Smooth muscle cell (in vitro differentiated cells): ENCODE results near the gene MIPEP. TPM values are rescaled to one million over a fixed set of nuclear protein-coding genes. Genes with fewer than 3 reads are reported as not detected.
A peak's percentile ranks its signal among the peaks of the same experiment; 100 is the strongest.

Source experiments
- DNase-seq: peaks from one replicate; lab custom pipeline; 2025; ENCODE audit not compliant: unreplicated experiment; lab: John Stamatoyannopoulos, UW
- H2AFZ ChIP-seq: fragments of 200-600 bp; sonication (generic); 2 replicates; pipeline ENCODE4 v1.6.0; 2016; ENCODE audit warnings: antibody characterized with exemption, low read depth, mild to moderate bottlenecking
- H3F3A ChIP-seq: fragments of 200-600 bp; sonication (generic); 2 replicates; pipeline ENCODE4 v1.6.0; 2017; ENCODE audit warnings: antibody characterized with exemption, low read depth
- H3K27ac ChIP-seq: fragments of 200-600 bp; sonication (generic); 2 replicates; pipeline ENCODE4 v1.5.1; 2016; ENCODE audit warnings: low read depth, mild to moderate bottlenecking
- H3K27me3 ChIP-seq: fragments of 200-600 bp; sonication (generic); 2 replicates; pipeline ENCODE4 v1.6.1; 2016; ENCODE audit warnings: low read depth, mild to moderate bottlenecking
- H3K36me3 ChIP-seq: fragments of 200-600 bp; sonication (generic); 2 replicates; pipeline ENCODE4 v1.5.1; 2016; ENCODE audit warnings: low read depth
- H3K4me1 ChIP-seq: fragments of 200-600 bp; sonication (generic); 2 replicates; pipeline ENCODE4 v1.5.1; 2016; ENCODE audit warnings: low read depth
- H3K4me2 ChIP-seq: fragments of 200-600 bp; sonication (generic); 2 replicates; pipeline ENCODE4 v1.6.0; 2016; ENCODE audit warnings: mild to moderate bottlenecking
- H3K4me3 ChIP-seq: fragments of 200-600 bp; sonication (generic); 2 replicates; pipeline ENCODE4 v1.5.1; 2016; ENCODE audit warnings: mild to moderate bottlenecking
- H3K79me2 ChIP-seq: fragments of 200-600 bp; sonication (generic); 2 replicates; pipeline ENCODE4 v1.6.0; 2016; ENCODE audit warnings: low read depth, mild to moderate bottlenecking
- H3K9ac ChIP-seq: fragments of 200-600 bp; sonication (generic); 2 replicates; pipeline ENCODE4 v1.6.0; 2016; ENCODE audit warnings: low read depth
- H3K9me3 ChIP-seq: fragments of 200-600 bp; sonication (generic); replicated peaks from 2 replicates; pipeline ENCODE4 v1.5.1; 2016; ENCODE audit warnings: low read depth
- H4K20me1 ChIP-seq: fragments of 200-600 bp; sonication (generic); 2 replicates; pipeline ENCODE4 v1.6.0; 2016; ENCODE audit warnings: low read depth
- CTCF ChIP-seq: fragments of 200-600 bp; sonication (generic); IDR thresholded peaks from 2 replicates; pipeline ENCODE4 v1.5.1; 2017; ENCODE audit warnings: borderline replicate concordance, mild to moderate bottlenecking, antibody characterized with exemption; ENCODE audit not compliant: insufficient read depth, poor library complexity, severe bottlenecking
- WGBS: methylation state at CpG from one replicate; pipeline ENCODE4 v1.1.7; 2016; ENCODE audit warnings: low lambda C conversion rate; 5-methylcytosine and 5-hydroxymethylcytosine counted together
- polyA plus RNA-seq: library from polyadenylated mRNA; unstranded; fragments of >200 nt; fragmentation: Nextera tagmentation; extraction: Ambion mirVana; gene quantifications from 2 replicates; pipeline ENCODE4 v1.2.1, GENCODE V29; 2016
- total RNA-seq: library from RNA; depleted of rRNA; stranded (reverse); fragments of >200 nt; gene quantifications from 2 replicates; pipeline ENCODE4 v1.2.3, GENCODE V29; 2014

MIPEP gene
- total and polyA plus RNA-seq, 2 experiments from 2014 or later: 15.7 to 18.9 TPM

- Histone ChIP-seq H3K36me3 (no peaks in the 10 kb centered on the region), H4K20me1 (no peaks in the 10 kb centered on the region), H3K4me2 (no peak overlapping the region), H2AFZ (no peak overlapping the region), H3K4me1 (peaks cover 15% of the 10 kb centered on the region), H3F3A (peaks cover 19% of the 10 kb centered on the region), H3K27ac (no peak overlapping the region), H3K9me3 (no peaks in the 10 kb centered on the region), H3K27me3 (no peaks in the 10 kb centered on the region), H3K4me3 (no peak overlapping the region), H3K9ac (no peak overlapping the region), H3K79me2 (no peaks in the 10 kb centered on the region)
- no peak for DNase-seq
- no peak for TF ChIP-seq CTCF
- WGBS: 95% methylated on average over 9 of the region's 9 CpGs
These were observed 129.2 kb downstream of the MIPEP start for GRCh38 chr13:23760000-23760399.

GRCh38 chr13:23758798-23759527 is 130.2 kb downstream of the MIPEP start:
- no peak overlapping the region for H3K4me2 ChIP-seq
- DNase-seq: no peak
- 23% methylated on average over 2 of the region's 9 CpGs for WGBS
- no peaks in the 10 kb centered on the region for H3K9me3 ChIP-seq
- H3K9ac ChIP-seq: no peak overlapping the region
- no peaks in the 10 kb centered on the region for H3K79me2 ChIP-seq
- peak overlapping the region; percentile 28 for H3K27ac ChIP-seq
- no peak overlapping the region for H3K4me3 ChIP-seq
- H3K4me1 ChIP-seq: peaks cover 15% of the 10 kb centered on the region
- H3F3A ChIP-seq: peaks cover 15% of the 10 kb centered on the region
- H3K36me3 ChIP-seq: no peaks in the 10 kb centered on the region
- no peak overlapping the region for H2AFZ ChIP-seq
- no peak for TF ChIP-seq CTCF
- H4K20me1 ChIP-seq: no peaks in the 10 kb centered on the region
- H3K27me3 ChIP-seq: no peaks in the 10 kb centered on the region

- Histone ChIP-seq H3K36me3 (no peaks in the 10 kb centered on the region), H4K20me1 (no peaks in the 10 kb centered on the region), H3K4me2 (no peak overlapping the region), H2AFZ (no peak overlapping the region), H3K4me3 (no peak overlapping the region), H3K27me3 (no peaks in the 10 kb centered on the region), H3K27ac (no peak overlapping the region), H3K4me1 (peaks cover 16% of the 10 kb centered on the region), H3F3A (peaks cover 8% of the 10 kb centered on the region), H3K79me2 (no peaks in the 10 kb centered on the region), H3K9me3 (no peaks in the 10 kb centered on the region), H3K9ac (no peak overlapping the region)
- 88% methylated on average over 2 of the region's 2 CpGs for WGBS
- no peak for TF ChIP-seq CTCF
- no peak for DNase-seq
These were observed 134.2 kb downstream of the MIPEP start for GRCh38 chr13:23754997-23755396.

- Histone ChIP-seq H3F3A (peaks cover 8% of the 10 kb centered on the region), H3K4me3 (no peak overlapping the region), H3K79me2 (no peaks in the 10 kb centered on the region), H3K36me3 (no peaks in the 10 kb centered on the region), H4K20me1 (no peaks in the 10 kb centered on the region), H2AFZ (no peak overlapping the region), H3K4me2 (no peak overlapping the region), H3K27ac (no peak overlapping the region), H3K27me3 (no peaks in the 10 kb centered on the region), H3K9me3 (no peaks in the 10 kb centered on the region), H3K4me1 (peaks cover 16% of the 10 kb centered on the region), H3K9ac (no peak overlapping the region)
- no peak for TF ChIP-seq CTCF
- no peak for DNase-seq
- WGBS: 92% methylated on average over 6 of the region's 6 CpGs
These were observed 134.7 kb downstream of the MIPEP start for GRCh38 chr13:23754506-23754905.
